LHCN-M2 (cell line): ENCODE data around the gene MUC22. TPM values are rescaled to one million over a fixed set of nuclear protein-coding genes. Genes with fewer than 3 reads are reported as not detected.
"Not testable (repeated sequence)": the region's sequence is repeated elsewhere in the genome, so short reads cannot be mapped to it uniquely, and the experiment has no call there.

Source experiments
- DNase-seq: peaks from one replicate; pipeline ENCODE4 v3.0.0-alpha.2; 2012; ENCODE audit warnings: low read depth
- total RNA-seq: library from RNA; depleted of rRNA; stranded (reverse); fragments of >200 nt; gene quantifications from 2 replicates; pipeline ENCODE4 v1.2.3, GENCODE V29; 2014

Gene MUC22
- total RNA-seq, 1 experiment from 2014 or later, result not detected

GRCh38 chr6:31037169-31037568 is 26.9 kb downstream of the MUC22 start:
- DNase-seq, result peak; percentile 92

DNA sequence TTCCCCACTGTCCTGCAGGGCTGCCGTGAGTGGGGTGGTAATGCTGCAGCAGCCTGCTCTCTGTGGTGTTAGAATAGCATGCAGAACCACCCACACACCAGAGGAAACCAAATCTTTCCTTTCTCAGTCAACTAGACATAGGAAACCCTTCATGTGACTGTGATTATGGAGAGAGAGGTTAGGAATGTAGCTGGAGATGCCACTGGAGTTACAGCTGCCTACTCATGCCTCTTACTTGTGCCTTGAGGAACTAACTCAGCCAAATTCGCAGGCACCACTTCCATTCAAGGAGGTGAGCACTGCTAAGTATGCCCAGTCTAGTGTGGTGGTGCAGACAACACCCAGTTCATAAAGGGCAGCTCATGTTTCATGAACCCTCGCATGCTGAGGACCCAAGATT is 27.4 kb downstream of the MUC22 start:
- peak; percentile 70 for DNase-seq

- DNase-seq, result no peak
Measured at GRCh38 chr6:31038559-31038958, 28.3 kb downstream of the MUC22 start.

DNA sequence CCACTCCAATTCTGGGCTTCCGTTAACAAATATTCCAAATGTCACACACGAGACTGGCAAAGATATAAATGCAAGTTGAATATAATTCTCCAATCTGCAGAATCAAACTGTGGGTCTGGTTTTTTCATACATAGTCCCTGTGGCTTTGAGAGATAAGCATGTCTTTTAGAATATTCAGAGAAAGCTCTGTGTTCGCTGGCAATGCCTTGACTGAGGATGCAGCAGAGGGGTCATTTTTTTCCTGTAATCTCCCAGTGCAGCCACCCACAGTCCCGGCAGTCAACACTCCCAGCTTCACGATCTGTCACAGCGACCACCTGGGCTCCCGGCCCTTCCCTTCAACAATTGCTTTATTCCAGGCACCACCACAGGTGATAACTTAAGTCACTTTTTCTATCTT is 30.5 kb downstream of the MUC22 start:
- no peak for DNase-seq

GRCh38 chr6:31041372-31041974 is 31.2 kb downstream of the MUC22 start:
- DNase-seq, result no peak

- DNase-seq, result peak; percentile 44
Measured at GRCh38 chr6:31042806-31043205, 32.5 kb downstream of the MUC22 start.

GRCh38 chr6:31048099-31048498 is 37.8 kb downstream of the MUC22 start:
- DNase-seq, result no peak

DNA sequence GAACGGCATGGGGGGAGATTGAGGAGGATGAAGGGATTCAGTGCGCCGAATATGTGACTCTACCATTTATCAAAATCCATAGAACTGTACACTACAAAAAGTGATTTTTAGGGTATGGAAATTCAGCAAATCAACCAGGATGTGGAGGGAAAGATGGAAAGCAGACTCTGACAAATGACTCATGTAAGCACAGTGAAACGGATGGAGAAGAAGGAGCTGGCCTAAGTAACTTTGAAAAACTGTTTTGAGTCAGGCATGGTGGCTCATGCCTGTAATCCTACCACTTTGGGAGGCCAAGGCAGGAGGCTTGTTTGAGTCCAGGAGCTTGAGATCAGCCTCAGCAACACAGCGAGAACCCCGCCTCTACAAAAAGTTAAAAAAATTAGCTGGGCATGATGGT is 39.2 kb downstream of the MUC22 start:
- DNase-seq, result no peak

- DNase-seq, result not testable (repeated sequence)
Measured at GRCh38 chr6:31053187-31053586, 42.9 kb downstream of the MUC22 start.

DNA sequence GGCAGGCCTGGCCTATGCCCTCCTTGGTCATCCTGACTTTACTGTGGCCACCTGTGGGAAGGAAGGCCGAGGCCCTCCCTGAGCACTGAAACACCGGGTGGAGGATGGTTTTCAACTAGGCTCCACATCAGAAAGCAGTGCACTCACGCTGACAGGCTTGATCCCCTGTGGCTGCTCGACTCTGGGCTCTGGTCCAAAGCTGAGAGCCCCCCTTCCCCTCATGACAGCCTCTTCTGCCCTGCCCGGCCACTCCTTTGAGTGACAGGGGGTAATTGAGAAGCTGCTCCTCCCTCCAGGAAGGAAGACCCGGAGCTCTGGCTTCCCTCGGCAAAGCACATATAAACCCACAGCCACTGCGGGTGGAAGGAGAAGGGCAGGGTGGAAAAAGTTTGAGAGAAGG is 43.6 kb downstream of the MUC22 start:
- no peak for DNase-seq

DNA sequence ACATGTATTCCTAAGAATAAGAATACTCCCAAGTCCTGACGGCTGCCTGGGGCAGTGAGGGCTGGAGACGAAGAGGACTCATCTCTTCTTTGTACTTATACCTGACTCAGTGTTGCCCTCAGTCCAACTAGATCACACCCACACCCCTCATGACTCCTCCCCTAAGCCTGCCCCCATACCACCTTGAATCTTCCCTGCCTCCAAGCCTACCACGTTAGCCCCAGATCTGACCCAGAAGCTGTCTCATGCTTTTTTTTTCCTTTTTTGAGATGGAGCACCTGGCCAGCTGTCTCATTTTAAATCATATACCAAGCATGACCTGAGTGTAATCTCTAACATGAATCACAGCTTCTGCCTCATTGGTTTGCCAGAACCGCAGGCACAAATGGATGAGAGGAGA is 45.2 kb downstream of the MUC22 start:
- no peak for DNase-seq

DNA sequence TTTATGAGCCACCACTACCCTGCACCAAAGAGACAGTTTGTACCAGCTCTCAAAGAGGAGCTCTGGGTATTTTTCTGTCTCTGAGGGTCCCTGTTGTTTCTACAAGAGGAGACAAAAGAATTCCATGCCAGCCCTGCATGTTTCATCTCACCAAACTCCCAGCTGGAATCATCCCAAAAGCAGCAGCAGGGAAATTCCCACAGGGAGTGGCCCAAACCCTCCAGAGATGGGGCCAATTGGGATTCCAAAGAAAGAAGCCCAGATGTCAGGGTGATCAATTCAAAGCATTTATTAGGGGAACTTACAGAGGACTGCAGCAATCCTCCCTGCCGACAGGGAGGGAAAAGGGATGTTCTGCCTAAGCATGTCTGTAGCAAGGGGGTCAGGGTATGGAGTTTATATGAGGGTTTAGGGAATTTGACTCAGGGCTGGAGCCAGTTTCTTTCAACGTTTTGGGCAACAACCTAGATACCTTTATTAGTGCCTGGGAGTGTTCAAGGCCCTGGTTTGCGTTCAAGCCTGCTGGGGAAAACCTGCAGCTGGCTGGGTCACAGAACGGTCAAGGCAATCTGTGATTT is 47.2 kb downstream of the MUC22 start:
- peak; percentile 41 for DNase-seq

DNA sequence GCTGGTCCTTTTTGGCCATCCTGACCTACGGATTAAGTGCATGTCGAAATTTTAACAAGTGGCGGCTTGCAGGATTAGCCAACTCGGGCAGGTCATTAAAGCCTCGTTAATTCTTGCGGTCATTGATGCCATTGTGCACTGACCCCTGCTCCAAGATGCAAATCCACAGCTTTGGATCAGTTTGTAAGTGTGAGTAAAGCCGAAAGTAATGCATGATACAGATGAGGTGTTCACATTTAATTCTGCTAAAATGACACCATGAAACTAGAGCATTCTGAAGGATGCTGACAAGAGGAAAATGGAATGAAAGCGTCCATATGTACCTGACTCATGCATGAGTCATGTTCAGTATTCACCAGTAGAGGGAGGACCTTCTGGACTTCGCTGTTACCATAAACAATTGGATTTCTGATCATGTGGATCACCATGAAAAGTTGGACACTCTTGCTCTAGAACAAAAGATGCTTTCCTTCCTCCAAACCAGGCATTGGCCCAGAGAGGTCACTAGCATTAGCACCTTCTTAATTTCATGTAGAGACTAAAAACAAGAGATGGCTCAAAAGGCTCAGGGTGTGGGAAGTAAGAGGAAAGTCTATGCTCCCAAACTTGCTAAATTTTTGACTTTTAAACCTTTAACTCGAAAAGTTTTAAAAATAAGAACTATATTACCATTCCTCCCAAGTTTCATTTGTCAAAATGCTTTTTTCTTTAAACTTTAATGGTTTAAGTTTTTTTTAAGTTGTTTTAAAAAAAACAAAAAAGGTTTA is 48.0 kb downstream of the MUC22 start:
- DNase-seq, result peak; percentile 88

DNA sequence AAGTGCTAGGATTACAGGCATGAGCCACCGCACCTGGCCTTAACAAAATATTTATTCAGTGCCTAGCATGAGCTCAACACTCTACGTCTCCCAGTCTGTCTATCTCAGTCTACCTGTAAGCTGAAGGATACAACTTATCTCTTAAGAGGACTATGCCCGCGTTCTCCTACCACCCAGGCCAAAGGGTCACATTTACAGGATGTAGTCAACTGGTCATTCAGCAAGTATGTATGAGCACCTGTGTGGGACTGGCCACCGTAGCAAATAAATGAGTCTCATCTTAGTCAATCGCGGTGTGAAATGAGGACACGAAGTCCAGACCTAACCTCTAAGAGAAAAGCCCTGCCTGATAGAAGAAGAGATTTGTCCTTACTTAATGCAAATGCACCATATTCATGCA is 49.9 kb downstream of the MUC22 start:
- no peak for DNase-seq

DNA sequence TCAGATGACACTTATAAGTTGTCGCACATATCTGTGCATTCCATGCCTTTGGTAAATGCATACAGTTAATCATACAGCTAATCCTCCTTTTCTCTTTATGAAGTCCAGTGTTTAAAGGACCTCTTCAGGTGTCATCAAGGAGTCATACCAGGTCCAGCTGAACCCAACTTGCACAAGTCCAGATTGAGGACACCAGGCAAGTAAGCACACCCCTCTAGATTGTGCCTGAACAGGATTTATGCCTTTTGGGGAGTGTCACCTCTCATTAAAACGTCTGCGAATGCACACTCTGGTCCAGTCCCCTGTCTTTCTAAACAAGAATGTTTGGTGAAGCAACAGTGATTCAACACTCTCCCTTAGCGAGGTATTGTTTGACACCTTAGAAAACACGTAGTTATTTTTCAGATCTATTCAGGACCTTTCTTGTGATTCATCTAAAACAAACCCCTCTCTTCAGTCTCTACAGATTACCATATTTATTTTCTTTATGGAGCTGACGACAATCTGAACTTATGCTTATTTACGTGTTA is 53.7 kb downstream of the MUC22 start:
- no peak for DNase-seq

DNA sequence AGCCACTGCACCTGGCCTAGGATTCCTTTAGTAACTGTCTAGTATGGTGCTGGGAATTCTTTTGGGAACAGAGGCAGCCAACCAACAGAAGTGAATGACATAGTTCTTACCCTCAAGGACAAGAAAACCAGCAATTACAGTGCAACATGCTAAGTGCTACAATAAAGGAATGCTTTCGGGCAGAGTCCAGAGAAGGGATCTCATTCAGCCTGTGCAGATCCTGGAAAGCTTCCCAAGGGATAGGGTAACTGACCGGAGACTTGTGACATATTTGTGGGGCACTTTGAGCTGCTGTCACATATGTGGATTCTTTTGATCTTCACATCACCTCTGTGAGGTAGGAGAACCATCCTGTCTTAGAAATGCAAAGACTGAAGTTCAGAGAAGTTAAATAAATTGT is 55.3 kb downstream of the MUC22 start:
- DNase-seq, result no peak

DNA sequence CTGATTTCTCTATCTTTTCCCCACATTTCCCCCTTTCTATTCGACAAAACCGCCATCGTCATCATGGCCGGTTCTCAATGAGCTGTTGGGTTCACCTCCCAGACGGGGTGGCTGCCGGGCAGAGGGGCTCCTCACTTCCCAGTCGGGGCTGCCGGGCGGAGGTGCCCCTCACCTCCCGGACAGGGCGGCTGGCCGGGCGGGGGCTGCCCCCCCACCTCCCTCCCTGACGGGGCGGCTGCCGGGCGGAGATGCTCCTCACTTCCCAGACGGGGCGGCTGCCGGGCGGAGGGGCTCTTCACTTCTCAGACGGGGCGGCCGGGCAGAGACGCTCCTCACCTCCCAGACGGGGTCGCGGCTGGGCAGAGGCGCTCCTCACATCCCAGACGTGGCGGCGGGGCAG is 56.8 kb downstream of the MUC22 start:
- not testable (repeated sequence) for DNase-seq

- not testable (repeated sequence) for DNase-seq
Measured at GRCh38 chr6:31067891-31068668, 57.8 kb downstream of the MUC22 start.

GRCh38 chr6:31068669-31069340 is 58.5 kb downstream of the MUC22 start:
- DNase-seq, result peak; percentile 75

- DNase-seq, result peak; percentile 67
Measured at GRCh38 chr6:31070711-31071197, 60.5 kb downstream of the MUC22 start.

DNA sequence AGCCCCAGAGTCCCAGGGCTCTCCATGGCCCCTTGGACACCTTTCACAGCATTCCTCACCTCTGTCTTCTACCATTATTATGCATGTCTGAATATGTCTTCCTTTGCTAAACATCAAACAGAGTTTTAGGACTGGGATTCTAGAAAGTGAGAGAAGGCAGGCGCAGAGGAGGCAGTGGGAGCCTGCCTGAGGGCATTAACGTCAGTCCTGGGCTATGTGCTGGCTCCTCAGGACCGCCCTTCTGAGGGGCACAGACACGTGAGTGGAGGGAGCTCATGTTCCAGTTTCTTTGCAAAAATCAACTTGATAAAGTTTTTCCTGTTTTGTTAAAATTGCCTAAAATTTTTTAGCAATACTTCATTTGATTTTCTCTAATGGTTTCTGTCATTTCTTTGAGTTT is 64.1 kb downstream of the MUC22 start:
- no peak for DNase-seq
